Mucosa of gallbladder (tissue), 1 donor: Measurements from ENCODE around the gene PRAMEF14. TPM values are rescaled to one million over a fixed set of nuclear protein-coding genes. Genes with fewer than 3 reads are reported as not detected.
"Not testable (repeated sequence)": the region's sequence is repeated elsewhere in the genome, so short reads cannot be mapped to it uniquely, and the experiment has no call there.

Experiments
- DNase-seq: peaks from one replicate; pipeline ENCODE4 v3.0.0-alpha.2; 2020; ENCODE audit warnings: low spot score
- total RNA-seq: library from RNA; stranded (reverse); gene quantifications from one replicate; pipeline ENCODE4 v1.2.1, GENCODE V29; 2021
- donor health status: DM: no; HTN: no; CAD: no.

PRAMEF14 gene, protein sequence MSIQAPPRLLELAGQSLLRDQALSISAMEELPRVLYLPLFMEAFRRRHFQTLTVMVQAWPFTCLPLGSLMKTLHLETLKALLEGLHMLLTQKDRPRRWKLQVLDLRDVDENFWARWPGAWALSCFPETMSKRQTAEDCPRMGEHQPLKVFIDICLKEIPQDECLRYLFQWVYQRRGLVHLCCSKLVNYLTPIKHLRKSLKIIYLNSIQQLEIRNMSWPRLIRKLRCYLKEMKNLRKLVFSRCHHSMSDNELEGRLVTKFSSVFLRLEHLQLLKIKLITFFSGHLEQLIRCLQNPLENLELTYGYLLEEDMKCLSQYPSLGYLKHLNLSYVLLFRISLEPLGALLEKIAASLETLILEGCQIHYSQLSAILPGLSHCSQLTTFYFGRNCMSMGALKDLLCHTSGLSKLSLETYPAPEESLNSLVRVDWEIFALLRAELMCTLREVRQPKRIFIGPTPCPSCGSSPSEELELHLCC
- total RNA-seq, result not detected

GRCh38 chr1:13347034-13347433, at the start of gene PRAMEF14:
PRAMEF14 (minus strand) TSS chr1:13347134; CDS start chr1:13345314, 1,820 bp downstream.
- DNase-seq, result not testable (repeated sequence)

DNA sequence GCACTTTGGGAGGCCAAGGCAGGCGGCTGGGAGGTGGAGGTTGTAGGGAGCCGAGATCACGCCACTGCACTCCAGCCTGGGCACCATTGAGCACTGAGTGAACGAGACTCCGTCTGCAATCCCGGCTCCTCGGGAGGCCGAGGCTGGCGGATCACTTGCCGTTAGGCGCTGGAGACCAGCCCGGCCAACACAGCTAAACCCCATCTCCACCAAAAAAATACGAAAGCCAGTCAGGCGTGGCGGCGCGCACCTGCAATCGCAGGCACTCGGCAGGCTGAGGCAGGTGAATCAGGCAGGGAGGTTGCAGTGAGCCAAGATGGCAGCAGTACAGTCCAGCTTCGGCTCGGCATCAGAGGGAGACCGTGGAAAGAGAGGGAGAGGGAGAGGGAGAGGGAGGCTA, 48.4 kb upstream of the PRAMEF14 start:
- DNase-seq, result not testable (repeated sequence)

- not testable (repeated sequence) for DNase-seq
Observed at GRCh38 chr1:13394761-13395160, 47.8 kb upstream of the PRAMEF14 start.

DNA sequence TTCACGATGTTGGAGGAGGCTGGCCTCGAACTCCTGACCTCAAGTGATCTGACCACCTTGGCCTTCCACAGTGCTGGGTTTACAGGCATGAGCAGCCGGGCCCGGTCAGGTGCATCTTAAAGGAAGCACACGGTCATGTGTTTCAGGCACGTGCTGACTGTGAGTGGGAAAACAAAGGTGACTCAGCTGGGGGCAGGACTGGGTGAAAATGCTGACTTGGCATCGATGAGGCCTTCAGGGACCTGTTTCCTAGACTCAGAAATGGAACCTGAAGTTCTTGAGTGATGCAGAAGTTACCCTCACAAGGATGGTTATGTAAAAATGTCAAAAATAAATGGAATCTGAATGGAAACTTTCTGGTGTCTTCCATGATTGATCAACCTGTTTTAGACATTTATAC, 46.1 kb upstream of the PRAMEF14 start:
- not testable (repeated sequence) for DNase-seq

GRCh38 chr1:13389332-13389731, 42.4 kb upstream of the PRAMEF14 start, which contains the start of gene PRAMEF17:
PRAMEF17 (plus strand) TSS chr1:13389632; CDS start chr1:13389658, 26 bp downstream.
- not testable (repeated sequence) for DNase-seq

DNA sequence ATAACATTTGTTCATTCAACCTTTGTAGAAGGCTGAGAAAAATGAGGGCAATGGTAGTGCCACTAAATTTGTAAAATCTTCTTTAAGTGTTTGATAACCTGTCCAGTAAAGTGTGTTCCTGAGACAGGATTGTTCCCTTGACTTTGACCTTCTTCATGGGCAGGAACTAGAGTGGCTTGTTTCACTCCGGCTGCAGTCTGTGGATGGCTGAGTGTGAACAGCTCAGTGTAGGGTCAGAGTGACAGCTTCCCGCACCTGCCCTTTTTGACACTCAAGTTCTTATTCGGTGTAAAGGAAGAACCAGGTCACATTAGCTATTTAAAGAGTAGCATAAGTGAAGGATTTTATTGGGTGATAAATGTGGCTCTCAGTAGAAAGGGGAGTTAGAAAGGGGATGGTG, 33.4 kb upstream of the PRAMEF14 start:
- not testable (repeated sequence) for DNase-seq

DNA sequence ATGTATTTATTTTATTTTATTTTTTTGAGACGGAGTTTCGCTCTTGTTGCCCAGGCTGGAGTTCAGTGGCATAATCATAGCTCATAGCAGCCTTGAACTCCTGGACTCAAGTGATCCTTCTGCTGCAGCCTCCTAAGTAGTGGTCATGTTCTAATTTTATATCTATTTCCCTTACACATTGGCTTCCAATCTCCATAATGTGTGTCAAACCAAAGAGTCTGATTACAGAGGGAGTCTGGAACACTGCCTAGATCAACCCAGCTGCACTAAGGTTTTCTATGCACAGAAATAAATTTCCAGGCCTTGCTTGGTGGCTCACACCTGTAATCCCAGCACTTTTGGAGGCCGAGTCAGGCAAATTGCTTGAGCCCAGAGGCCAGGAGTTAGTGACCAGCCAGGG, 32.0 kb upstream of the PRAMEF14 start:
- DNase-seq, result not testable (repeated sequence)

DNA sequence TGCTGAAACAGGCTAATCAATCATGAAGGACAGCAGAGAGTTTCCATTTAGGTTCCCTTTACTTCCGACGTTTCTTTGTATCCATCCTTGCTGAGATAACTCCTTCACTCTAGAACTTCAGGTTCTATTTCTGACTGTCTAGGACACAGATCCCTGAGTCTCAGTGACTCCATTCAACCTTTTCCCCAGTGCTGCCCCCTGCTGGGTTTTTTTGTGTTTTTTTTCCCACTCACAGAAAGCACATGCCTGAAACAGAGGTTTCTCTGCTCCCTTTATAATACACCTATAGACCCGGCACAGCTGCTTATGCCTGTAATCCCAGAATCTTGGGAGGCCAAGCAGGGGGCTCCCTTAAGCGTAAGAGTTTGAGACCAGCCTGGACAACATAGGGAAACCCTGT, 21.6 kb upstream of the PRAMEF14 start:
- DNase-seq, result not testable (repeated sequence)

- not testable (repeated sequence) for DNase-seq
Observed at GRCh38 chr1:13366536-13366935, 19.6 kb upstream of the PRAMEF14 start.

- DNase-seq, result not testable (repeated sequence)
Observed at GRCh38 chr1:13364928-13365327, 18.0 kb upstream of the PRAMEF14 start.

DNA sequence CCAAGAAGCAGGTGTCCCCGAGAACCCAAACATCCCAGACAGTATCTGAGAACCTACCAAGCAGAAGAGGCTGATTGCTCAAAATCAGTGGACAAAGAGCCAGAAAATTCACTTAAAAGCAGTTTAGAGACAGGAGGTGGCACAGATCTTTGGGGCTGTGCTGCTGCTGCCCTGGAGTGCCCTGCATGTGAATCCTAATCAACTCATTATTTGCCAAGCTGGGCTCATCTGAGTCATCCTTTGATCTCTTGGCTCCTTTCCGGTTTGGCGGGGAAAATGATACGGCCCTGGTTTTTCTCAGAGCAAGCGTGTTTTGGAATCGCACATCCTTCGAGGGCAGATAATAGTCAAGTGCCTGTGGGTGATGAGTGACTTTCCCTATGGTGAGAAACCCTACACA, 15.4 kb upstream of the PRAMEF14 start:
- not testable (repeated sequence) for DNase-seq

- DNase-seq, result peak; percentile 31
Observed at GRCh38 chr1:13356774-13357173, 9.8 kb upstream of the PRAMEF14 start.

GRCh38 chr1:13354475-13354874, 7.5 kb upstream of the PRAMEF14 start:
- not testable (repeated sequence) for DNase-seq

DNA sequence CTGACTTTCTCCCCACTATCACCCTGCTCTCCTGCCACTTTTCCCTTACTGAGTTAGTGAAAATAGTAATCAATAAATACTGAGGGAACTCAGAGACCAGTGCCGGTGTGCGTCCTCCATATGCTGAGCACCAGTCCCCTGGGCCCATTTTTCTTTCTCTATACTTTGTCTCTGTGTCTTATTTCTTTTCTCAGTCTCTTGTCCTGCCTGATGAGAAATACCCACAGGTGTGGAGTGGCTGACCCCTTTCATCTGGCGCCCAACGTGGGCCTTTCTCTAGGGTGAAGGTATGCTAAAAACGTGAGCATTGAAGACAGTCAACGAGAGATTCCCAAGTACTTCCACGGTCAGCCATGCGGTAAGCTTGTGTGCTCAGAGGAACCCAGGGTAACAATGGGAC, 6.5 kb upstream of the PRAMEF14 start:
- DNase-seq, result not testable (repeated sequence)

- DNase-seq, result not testable (repeated sequence)
Observed at GRCh38 chr1:13342496-13342895, 4.4 kb downstream of the PRAMEF14 start.

GRCh38 chr1:13315281-13315680, 31.7 kb downstream of the PRAMEF14 start, which contains the start of gene PRAMEF15:
PRAMEF15 (plus strand) TSS chr1:13315581; CDS start chr1:13318408, 2,827 bp downstream.
- DNase-seq, result not testable (repeated sequence)

GRCh38 chr1:13303239-13303638, 43.7 kb downstream of the PRAMEF14 start, which contains the start of gene PRAMEF33:
PRAMEF33 (plus strand) TSS chr1:13303539; CDS start chr1:13305955, 2,416 bp downstream.
- not testable (repeated sequence) for DNase-seq

DNA sequence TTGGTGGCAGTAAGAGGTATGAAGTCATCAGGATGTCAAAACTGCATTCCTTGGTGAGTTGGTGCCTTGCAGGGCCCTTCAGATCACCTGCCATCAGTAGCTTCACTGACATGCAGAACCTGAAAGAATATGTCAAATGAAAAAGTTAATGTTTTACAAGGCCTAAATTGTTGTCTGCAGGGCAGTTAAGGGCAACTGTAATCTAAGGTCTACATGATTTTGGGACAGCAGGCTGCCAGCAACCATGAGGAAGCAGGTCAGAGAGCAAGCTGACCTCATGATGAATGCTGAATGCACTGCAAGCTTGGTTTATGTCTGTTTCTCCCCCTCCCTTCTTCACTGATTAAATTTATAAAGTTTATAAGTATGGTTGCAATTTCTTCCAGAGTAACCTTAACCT, 44.7 kb downstream of the PRAMEF14 start:
- not testable (repeated sequence) for DNase-seq

DNA sequence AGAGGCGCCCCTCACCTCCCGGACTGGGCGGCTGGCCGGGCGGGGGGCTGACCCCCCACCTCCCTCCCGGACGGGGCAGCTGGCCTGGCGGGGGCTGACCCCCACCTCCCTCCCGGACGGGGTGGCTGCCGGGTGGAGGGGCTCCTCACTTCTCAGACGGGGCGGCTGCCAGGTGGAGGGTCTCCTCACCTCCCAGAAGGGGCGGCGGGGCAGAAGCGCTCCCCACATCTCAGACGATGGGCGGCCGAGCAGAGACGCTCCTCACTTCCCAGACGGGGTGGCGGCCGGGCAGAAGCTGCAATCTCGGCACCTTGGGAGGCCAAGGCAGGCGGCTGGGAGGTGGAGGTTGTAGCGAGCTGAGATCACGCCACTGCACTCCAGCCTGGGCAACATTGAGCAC, 48.2 kb downstream of the PRAMEF14 start:
- not testable (repeated sequence) for DNase-seq

- DNase-seq, result not testable (repeated sequence)
Observed at GRCh38 chr1:13297216-13297931, 49.6 kb downstream of the PRAMEF14 start.
